Peyer's patch (tissue), 4 donors: ENCODE data around the gene NAV2.

Source experiments
- POLR2A ChIP-seq, 2 donors: fragments of 450-650 bp; IDR thresholded peaks; one replicate each; pipeline ENCODE4 v1.5.1; 2017; ENCODE audit warnings: antibody characterized with exemption in 2 of 2, mild to moderate bottlenecking in 2 of 2, moderate library complexity in 2 of 2
- TF ChIP-seq, protein P1 (sequence below), 6 experiments: fragments of 450-650 bp in 4 of 6; fragments of 200-600 bp in 2 of 6; sonication (generic) in 1 of 6; IDR thresholded peaks; one replicate each; pipeline ENCODE4 v1.5.1; 2017 to 2019; ENCODE audit warnings: antibody characterized with exemption in 6 of 6, mild to moderate bottlenecking in 3 of 6, moderate library complexity in 1 of 6

DNA sequence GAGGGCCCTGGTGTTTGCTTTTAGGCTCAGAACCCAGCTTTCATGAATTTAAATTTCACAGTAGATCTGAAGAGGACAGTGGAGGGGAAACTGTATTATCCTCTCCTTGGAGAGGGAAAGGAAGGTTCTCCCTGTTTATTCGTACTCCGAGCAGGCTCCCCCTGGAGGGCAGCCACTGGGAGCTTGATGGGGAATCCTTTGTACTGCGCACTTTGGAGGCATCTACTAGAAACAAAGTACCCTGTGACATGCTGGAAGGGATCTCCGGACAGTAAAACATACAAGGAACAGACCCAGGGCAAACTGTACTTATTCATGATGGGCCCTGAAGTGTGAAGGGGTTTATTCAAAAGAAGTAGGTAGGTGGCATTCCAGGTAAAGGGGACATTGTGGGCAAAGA lies 27.2 kb downstream of the NAV2 start:
- TF ChIP-seq, protein P1, sequence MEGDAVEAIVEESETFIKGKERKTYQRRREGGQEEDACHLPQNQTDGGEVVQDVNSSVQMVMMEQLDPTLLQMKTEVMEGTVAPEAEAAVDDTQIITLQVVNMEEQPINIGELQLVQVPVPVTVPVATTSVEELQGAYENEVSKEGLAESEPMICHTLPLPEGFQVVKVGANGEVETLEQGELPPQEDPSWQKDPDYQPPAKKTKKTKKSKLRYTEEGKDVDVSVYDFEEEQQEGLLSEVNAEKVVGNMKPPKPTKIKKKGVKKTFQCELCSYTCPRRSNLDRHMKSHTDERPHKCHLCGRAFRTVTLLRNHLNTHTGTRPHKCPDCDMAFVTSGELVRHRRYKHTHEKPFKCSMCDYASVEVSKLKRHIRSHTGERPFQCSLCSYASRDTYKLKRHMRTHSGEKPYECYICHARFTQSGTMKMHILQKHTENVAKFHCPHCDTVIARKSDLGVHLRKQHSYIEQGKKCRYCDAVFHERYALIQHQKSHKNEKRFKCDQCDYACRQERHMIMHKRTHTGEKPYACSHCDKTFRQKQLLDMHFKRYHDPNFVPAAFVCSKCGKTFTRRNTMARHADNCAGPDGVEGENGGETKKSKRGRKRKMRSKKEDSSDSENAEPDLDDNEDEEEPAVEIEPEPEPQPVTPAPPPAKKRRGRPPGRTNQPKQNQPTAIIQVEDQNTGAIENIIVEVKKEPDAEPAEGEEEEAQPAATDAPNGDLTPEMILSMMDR (IDR thresholded peaks at IDR 0.05), result no peak
- no peak for TF ChIP-seq POLR2A (IDR thresholded peaks at IDR 0.05)
